ENCODE data around the gene EXT2.

Gene EXT2

DNA sequence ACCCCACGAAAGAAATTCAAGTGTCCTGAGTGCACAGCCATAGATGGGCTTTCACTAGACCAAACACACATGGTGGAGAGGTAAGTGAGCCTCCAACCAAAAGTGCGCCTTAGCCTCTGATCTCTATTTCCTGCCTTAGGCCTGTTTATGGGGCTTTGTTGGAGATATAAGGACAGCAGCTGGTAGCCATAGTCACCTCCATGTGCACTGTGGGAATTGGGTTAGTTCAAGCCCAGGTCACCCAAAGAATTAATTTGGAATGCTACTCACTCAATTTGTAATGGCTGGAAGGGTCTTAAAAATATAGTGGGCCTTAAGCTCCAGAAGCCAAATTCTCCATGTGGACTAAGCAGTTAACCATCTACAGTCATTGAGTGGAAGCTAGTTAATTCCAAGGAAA, 140.8 kb downstream of the EXT2 start:
- H3K9ac ChIP-seq (ENCODE audit: low read length) = no peak overlapping the region
- H3K36me3 ChIP-seq (ENCODE audit: control insufficient read depth, low read depth, low read length) = no peaks in the 10 kb centered on the region
- H3K4me3 ChIP-seq (ENCODE audit: low read length) = no peak overlapping the region
- no peaks in the 10 kb centered on the region for H3K4me1 ChIP-seq (ENCODE audit: control insufficient read depth, low read depth, low read length)
- H3K27ac ChIP-seq (ENCODE audit: low read length) = no peak overlapping the region
- no peaks in the 10 kb centered on the region for H3K27me3 ChIP-seq (ENCODE audit: control insufficient read depth, insufficient read depth, low read length)
- H3K9me3 ChIP-seq (ENCODE audit: control insufficient read depth, low read depth, low read length) = no peaks in the 10 kb centered on the region

DNA sequence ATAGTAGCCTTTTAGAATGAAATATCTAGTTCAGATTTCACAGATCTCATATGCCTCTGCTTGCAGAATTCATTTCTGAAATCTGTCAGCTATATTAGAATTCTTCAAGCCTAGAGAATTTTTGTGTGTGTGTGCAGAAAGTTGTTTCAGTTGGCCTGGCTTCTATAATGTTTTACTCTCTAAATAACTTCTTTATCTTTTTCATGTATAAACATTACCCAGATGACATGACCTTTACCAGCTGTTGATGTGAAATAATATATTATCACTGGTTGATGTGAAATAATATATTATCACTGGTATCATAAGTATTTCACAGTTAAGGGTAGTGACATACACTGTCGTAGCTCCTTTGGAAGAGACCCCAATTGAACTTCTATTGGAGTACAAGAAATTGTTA, 141.7 kb downstream of the EXT2 start:
- Histone ChIP-seq H3K27ac (ENCODE audit: low read length) (no peak overlapping the region), H3K9ac (ENCODE audit: low read length) (no peak overlapping the region), H3K9me3 (ENCODE audit: control insufficient read depth, low read depth, low read length) (no peaks in the 10 kb centered on the region), H3K4me3 (ENCODE audit: low read length) (no peak overlapping the region), H3K27me3 (ENCODE audit: control insufficient read depth, insufficient read depth, low read length) (no peaks in the 10 kb centered on the region), H3K4me1 (ENCODE audit: control insufficient read depth, low read depth, low read length) (peaks cover under 1% of the 10 kb centered on the region), H3K36me3 (ENCODE audit: control insufficient read depth, low read depth, low read length) (no peaks in the 10 kb centered on the region)

DNA sequence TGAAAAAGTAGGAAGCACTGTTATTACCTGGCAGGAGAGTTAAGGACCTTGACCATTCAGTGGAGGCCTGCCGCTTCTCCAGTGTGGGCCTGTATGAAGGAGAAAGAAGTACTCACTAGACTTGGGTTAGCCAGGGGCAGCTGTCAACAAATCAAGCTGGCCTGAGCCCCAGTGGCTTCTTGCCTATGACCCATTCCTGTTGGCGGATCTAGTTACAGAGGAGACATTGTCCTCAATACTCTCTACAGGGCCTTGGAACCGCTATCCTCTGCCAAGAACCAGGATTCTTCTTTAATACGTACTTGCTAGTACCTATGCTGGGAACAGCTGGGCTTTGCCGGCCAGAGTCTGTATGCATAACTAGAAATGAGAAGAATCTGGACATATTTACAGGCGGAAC, 146.4 kb downstream of the EXT2 start:
- Histone ChIP-seq H3K9me3 (ENCODE audit: control insufficient read depth, low read depth, low read length) (no peaks in the 10 kb centered on the region), H3K4me1 (ENCODE audit: control insufficient read depth, low read depth, low read length) (peaks cover 26% of the 10 kb centered on the region), H3K4me3 (ENCODE audit: low read length) (no peak overlapping the region), H3K36me3 (ENCODE audit: control insufficient read depth, low read depth, low read length) (no peaks in the 10 kb centered on the region), H3K9ac (ENCODE audit: low read length) (no peak overlapping the region), H3K27me3 (ENCODE audit: control insufficient read depth, insufficient read depth, low read length) (no peaks in the 10 kb centered on the region), H3K27ac (ENCODE audit: low read length) (no peak overlapping the region)

DNA sequence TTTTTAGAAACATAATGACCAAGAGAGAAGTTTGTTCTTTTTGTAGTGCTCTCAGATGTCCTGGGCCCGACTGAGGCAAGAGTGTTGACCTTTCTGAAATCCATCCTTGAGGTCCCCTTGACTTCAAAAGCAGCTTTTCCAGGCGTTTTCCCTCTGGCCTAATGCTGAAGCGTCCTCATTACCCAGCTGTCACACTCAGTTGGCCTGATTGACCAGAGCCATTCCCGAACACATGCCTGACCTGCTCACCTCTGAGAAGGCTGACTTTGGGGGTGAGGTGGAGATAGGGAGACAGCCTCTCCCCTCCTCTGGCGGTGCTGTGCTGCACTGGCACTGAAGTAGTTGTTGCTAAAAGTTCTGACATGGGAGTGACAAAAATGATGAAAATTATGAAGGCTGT, 147.6 kb downstream of the EXT2 start:
- no peaks in the 10 kb centered on the region for H3K27me3 ChIP-seq (ENCODE audit: control insufficient read depth, insufficient read depth, low read length)
- H3K9me3 ChIP-seq (ENCODE audit: control insufficient read depth, low read depth, low read length) = no peaks in the 10 kb centered on the region
- H3K36me3 ChIP-seq (ENCODE audit: control insufficient read depth, low read depth, low read length) = no peaks in the 10 kb centered on the region
- H3K27ac ChIP-seq (ENCODE audit: low read length) = peak overlapping the region; percentile 15
- H3K9ac ChIP-seq (ENCODE audit: low read length) = peak overlapping the region; percentile 9
- peaks cover 26% of the 10 kb centered on the region for H3K4me1 ChIP-seq (ENCODE audit: control insufficient read depth, low read depth, low read length)
- H3K4me3 ChIP-seq (ENCODE audit: low read length) = no peak overlapping the region

DNA sequence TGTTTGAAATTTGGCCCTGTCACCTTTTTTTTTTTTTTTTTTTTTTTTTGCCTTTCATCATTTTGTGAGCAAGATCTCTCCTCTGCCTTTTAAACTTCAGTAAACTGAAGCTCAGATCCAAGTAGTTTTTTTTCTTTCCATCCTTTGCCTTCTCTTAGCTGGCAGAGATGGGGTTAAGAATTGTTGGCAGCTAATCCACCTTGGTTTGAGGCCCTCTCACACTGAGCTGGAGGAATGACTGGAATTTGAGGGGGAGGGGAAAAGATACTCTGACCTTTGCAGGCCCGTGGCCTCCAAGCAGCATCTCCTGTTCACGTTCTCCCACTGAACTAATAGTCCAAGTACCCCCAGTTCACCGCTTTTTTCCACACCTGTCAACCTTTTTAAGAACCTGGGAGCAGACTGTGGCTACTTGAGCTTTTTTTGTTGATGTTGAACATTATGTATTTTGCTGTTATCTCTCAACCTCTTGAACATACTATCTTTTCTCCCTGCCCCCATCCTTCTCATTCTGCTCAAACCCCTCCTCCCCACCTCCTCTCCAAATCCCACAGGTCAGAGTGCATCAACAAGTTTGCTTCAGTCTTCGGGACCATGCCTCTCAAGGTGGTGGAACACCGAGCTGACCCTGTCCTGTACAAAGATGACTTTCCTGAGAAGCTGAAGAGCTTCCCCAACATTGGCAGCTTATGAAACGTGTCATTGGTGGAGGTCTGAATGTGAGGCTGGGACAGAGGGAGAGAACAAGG, 148.3 kb downstream of the EXT2 start:
- peaks cover 26% of the 10 kb centered on the region for H3K4me1 ChIP-seq (ENCODE audit: control insufficient read depth, low read depth, low read length)
- peak overlapping the region; percentile 77 for H3K27ac ChIP-seq (ENCODE audit: low read length)
- no peaks in the 10 kb centered on the region for H3K36me3 ChIP-seq (ENCODE audit: control insufficient read depth, low read depth, low read length)
- H3K27me3 ChIP-seq (ENCODE audit: control insufficient read depth, insufficient read depth, low read length) = no peaks in the 10 kb centered on the region
- H3K4me3 ChIP-seq (ENCODE audit: low read length) = peak overlapping the region; percentile 52
- no peaks in the 10 kb centered on the region for H3K9me3 ChIP-seq (ENCODE audit: control insufficient read depth, low read depth, low read length)
- H3K9ac ChIP-seq (ENCODE audit: low read length) = peak overlapping the region; percentile 9

DNA sequence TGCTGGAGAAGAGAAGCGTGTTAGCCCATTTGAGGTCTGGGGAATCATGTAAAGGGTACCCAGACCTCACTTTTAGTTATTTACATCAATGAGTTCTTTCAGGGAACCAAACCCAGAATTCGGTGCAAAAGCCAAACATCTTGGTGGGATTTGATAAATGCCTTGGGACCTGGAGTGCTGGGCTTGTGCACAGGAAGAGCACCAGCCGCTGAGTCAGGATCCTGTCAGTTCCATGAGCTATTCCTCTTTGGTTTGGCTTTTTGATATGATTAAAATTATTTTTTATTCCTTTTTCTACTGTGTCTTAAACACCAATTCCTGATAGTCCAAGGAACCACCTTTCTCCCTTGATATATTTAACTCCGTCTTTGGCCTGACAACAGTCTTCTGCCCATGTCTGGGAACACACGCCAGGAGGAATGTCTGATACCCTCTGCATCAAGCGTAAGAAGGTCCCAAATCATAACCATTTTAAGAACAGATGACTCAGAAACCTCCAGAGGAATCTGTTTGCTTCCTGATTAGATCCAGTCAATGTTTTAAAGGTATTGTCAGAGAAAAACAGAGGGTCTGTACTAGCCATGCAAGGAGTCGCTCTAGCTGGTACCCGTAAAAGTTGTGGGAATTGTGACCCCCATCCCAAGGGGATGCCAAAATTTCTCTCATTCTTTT, 149.3 kb downstream of the EXT2 start:
- Histone ChIP-seq H3K9ac (ENCODE audit: low read length) (no peak overlapping the region), H3K27ac (ENCODE audit: low read length) (peak overlapping the region; percentile 77), H3K27me3 (ENCODE audit: control insufficient read depth, insufficient read depth, low read length) (no peaks in the 10 kb centered on the region), H3K9me3 (ENCODE audit: control insufficient read depth, low read depth, low read length) (no peaks in the 10 kb centered on the region), H3K4me1 (ENCODE audit: control insufficient read depth, low read depth, low read length) (peaks cover 26% of the 10 kb centered on the region), H3K4me3 (ENCODE audit: low read length) (no peak overlapping the region), H3K36me3 (ENCODE audit: control insufficient read depth, low read depth, low read length) (no peaks in the 10 kb centered on the region)

DNA sequence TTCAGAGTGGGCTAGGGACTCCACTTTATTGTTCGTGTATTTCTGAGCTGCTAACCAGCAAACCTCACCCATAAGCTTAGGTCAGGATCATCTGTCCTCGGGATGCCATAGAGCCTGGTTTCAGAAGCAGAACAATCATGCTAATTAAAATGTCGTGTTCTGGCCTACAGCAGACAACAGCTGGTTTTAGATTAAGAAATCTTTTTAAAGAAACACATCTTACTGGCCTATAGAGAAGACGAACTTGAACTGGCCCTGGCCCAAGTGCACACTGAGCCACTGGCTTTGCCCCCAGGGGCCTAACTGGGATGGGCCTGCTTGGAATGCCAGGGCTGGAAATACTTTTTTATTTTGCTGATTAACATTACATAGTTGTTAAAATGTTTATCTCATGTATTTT, 151.2 kb downstream of the EXT2 start:
- H3K27ac ChIP-seq (ENCODE audit: low read length) = no peak overlapping the region
- no peaks in the 10 kb centered on the region for H3K9me3 ChIP-seq (ENCODE audit: control insufficient read depth, low read depth, low read length)
- no peaks in the 10 kb centered on the region for H3K27me3 ChIP-seq (ENCODE audit: control insufficient read depth, insufficient read depth, low read length)
- H3K9ac ChIP-seq (ENCODE audit: low read length) = no peak overlapping the region
- no peak overlapping the region for H3K4me3 ChIP-seq (ENCODE audit: low read length)
- H3K36me3 ChIP-seq (ENCODE audit: control insufficient read depth, low read depth, low read length) = no peaks in the 10 kb centered on the region
- peaks cover 26% of the 10 kb centered on the region for H3K4me1 ChIP-seq (ENCODE audit: control insufficient read depth, low read depth, low read length)

DNA sequence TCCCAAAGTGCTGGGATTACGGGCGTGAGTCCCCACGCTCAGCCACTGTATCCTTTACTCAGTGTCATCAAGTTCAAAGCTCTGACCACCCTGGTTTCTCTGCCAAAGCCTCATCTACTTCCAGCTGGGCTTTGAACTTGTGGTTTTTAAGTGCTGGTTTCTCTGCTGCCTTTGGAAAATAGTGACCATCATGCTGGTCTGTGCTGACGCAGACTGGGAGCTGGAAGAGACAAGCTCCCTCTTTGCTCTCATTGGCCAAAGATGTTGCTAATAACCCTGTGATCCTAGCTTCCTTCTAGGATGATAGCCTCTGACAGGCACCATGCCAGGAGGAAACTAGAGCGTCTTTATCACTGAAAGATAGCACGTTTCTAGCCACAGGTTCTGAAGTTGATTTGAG, 152.0 kb downstream of the EXT2 start:
- Histone ChIP-seq H3K27me3 (ENCODE audit: control insufficient read depth, insufficient read depth, low read length) (no peaks in the 10 kb centered on the region), H3K4me3 (ENCODE audit: low read length) (no peak overlapping the region), H3K27ac (ENCODE audit: low read length) (no peak overlapping the region), H3K9ac (ENCODE audit: low read length) (no peak overlapping the region), H3K4me1 (ENCODE audit: control insufficient read depth, low read depth, low read length) (peaks cover 22% of the 10 kb centered on the region), H3K9me3 (ENCODE audit: control insufficient read depth, low read depth, low read length) (peaks cover under 1% of the 10 kb centered on the region), H3K36me3 (ENCODE audit: control insufficient read depth, low read depth, low read length) (no peaks in the 10 kb centered on the region)

DNA sequence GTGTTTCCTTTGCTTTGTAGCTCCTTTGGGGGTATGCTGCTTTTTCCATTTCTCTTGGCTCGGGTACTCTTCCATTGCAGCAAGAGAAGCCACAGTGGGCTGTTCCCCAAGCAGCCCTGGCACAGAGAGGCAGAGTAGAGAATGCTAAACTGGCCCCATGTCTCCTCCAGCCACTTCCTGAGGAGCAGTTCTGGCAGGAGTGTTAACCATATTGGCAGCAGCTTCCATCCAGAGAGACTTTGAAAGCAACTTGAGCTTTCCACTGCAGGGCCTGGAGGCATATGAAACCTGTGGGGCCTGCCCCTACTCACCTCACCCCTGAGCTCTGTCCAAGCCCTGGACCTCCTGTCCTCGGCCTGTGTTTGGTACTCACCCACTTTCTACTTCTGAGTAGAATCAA, 152.6 kb downstream of the EXT2 start:
- Histone ChIP-seq H3K27me3 (ENCODE audit: control insufficient read depth, insufficient read depth, low read length) (no peaks in the 10 kb centered on the region), H3K4me1 (ENCODE audit: control insufficient read depth, low read depth, low read length) (peaks cover 16% of the 10 kb centered on the region), H3K27ac (ENCODE audit: low read length) (no peak overlapping the region), H3K4me3 (ENCODE audit: low read length) (no peak overlapping the region), H3K9ac (ENCODE audit: low read length) (no peak overlapping the region), H3K9me3 (ENCODE audit: control insufficient read depth, low read depth, low read length) (peaks cover 6% of the 10 kb centered on the region), H3K36me3 (ENCODE audit: control insufficient read depth, low read depth, low read length) (no peaks in the 10 kb centered on the region)

DNA sequence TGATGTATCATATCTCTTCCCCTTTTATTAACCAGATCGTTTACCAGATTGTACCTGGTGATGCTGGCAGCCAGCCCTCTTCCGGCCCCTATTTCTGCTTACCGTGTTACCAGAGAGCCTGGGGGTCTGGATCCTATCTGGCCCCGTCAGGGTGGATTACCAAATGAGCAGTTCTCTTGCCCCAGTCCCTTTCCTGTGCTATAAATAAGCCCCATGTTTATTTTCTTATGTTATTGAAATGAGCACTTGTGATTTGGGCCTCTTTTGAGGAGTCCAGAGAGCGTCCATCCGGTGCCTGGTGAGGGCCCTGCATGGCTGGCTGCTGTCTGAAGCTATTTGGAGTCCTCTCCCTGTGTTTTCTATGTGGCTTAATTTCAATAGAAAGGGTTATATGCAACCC, 154.9 kb downstream of the EXT2 start:
- H3K27ac ChIP-seq (ENCODE audit: low read length) = no peak overlapping the region
- no peaks in the 10 kb centered on the region for H3K27me3 ChIP-seq (ENCODE audit: control insufficient read depth, insufficient read depth, low read length)
- no peak overlapping the region for H3K9ac ChIP-seq (ENCODE audit: low read length)
- H3K36me3 ChIP-seq (ENCODE audit: control insufficient read depth, low read depth, low read length) = no peaks in the 10 kb centered on the region
- H3K4me1 ChIP-seq (ENCODE audit: control insufficient read depth, low read depth, low read length) = no peaks in the 10 kb centered on the region
- no peak overlapping the region for H3K4me3 ChIP-seq (ENCODE audit: low read length)
- H3K9me3 ChIP-seq (ENCODE audit: control insufficient read depth, low read depth, low read length) = peaks cover 11% of the 10 kb centered on the region

DNA sequence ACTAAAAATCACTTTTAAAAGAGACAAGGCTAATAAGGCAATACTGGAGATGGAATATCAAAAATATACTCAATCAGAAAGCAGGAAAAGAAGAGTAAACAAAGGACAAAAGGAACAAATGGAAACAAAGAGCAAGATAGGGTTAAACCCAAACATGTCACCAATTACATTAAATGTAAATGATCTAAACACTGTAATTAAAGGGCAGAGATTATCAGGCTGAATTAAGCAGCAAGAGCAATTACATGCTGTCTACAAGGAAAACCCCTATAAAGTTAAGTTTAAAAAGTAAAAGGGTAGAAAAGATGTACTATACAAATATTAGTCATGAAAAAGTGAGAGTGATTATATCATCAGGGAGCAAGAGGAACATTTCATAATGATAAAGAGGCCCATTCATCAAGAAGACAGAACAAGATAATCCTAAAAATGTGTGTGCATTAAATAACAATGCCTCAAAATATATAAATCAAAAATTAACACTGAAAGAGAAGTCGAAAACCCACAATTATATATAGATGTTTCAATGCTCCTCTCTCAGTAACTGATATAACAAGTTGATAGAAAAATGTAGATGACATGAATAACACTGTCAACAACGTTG, 157.6 kb downstream of the EXT2 start:
- Histone ChIP-seq H3K36me3 (ENCODE audit: control insufficient read depth, low read depth, low read length) (no peaks in the 10 kb centered on the region), H3K4me1 (ENCODE audit: control insufficient read depth, low read depth, low read length) (no peaks in the 10 kb centered on the region), H3K9ac (ENCODE audit: low read length) (no peak overlapping the region), H3K27me3 (ENCODE audit: control insufficient read depth, insufficient read depth, low read length) (no peaks in the 10 kb centered on the region), H3K4me3 (ENCODE audit: low read length) (no peak overlapping the region), H3K9me3 (ENCODE audit: control insufficient read depth, low read depth, low read length) (peaks cover 11% of the 10 kb centered on the region), H3K27ac (ENCODE audit: low read length) (no peak overlapping the region)

All from iPS-18a (cell line).